Cardiac septum (tissue), 1 donor: ENCODE results near the gene ELAVL4. TPM values are rescaled to one million over a fixed set of nuclear protein-coding genes. Genes with fewer than 3 reads are reported as not detected.

Experiments
- DNase-seq: peaks from one replicate; pipeline ENCODE4 v3.0.0-alpha.2; 2020; ENCODE audit warnings: low spot score
- intact Hi-C: fragments of 100-400 bp; cut with DNase I; formaldehyde crosslinking; loops from one replicate; pipeline ENCODE4 v1.14.0; 2022
- total RNA-seq: library from RNA; stranded (reverse); fragmentation: NEBNext Ultra II Directional; extraction: Animal tissue kit (Norgen Biotek cat#: 25700); gene quantifications from one replicate; pipeline ENCODE4 v1.2.1, GENCODE V29; 2021
- donor health status: DM: no; HTN: no; CAD: no.

The ELAVL4 gene
- total RNA-seq, 1 donor from 2014 or later = 0.11 TPM

GRCh38 chr1:50231209-50231608 is 122.5 kb downstream of the ELAVL4 start:
- intact Hi-C loops = no loop called here
- no peak for DNase-seq

- no peak for DNase-seq
- intact Hi-C loops = no loop called here
Measured at GRCh38 chr1:50232336-50232735, 123.6 kb downstream of the ELAVL4 start.

- intact Hi-C loops = no loop called here
- no peak for DNase-seq
Measured at GRCh38 chr1:50236656-50237055, 127.9 kb downstream of the ELAVL4 start.

GRCh38 chr1:50237056-50237455 is 128.3 kb downstream of the ELAVL4 start:
- no peak for DNase-seq
- intact Hi-C loops = no loop called here

GRCh38 chr1:50243939-50244338 is 135.2 kb downstream of the ELAVL4 start:
- intact Hi-C loops = no loop called here
- no peak for DNase-seq

GRCh38 chr1:50246869-50247268 is 138.1 kb downstream of the ELAVL4 start:
- intact Hi-C loops = no loop called here

GRCh38 chr1:50251702-50252101 is 143.0 kb downstream of the ELAVL4 start:
- intact Hi-C loops = no loop called here
- DNase-seq = no peak

More at GRCh38 chr1:50246869-50247268, 138.1 kb downstream of the ELAVL4 start:
- DNase-seq = no peak

GRCh38 chr1:50252196-50252595 is 143.5 kb downstream of the ELAVL4 start:
- intact Hi-C loops = no loop called here
- DNase-seq = no peak

Other genes starting within 250 kb of the ELAVL4 start
- 0.32 TPM for gene AGBL4, start 85.0 kb upstream of the ELAVL4 start, total RNA-seq